Activated CD4-positive, CD25-positive, alpha-beta regulatory T cell treated with anti-CD3 and anti-CD28 coated beads, Interleukin-2, amount 50 U/mL, for 16 hours (primary cell): ENCODE measurements around the gene FOXE1.

Source experiments
- DNase-seq: peaks from one replicate; pipeline ENCODE4 v3.0.0-alpha.2; 2020; ENCODE audit warnings: low read depth, low spot score

Gene FOXE1

DNA sequence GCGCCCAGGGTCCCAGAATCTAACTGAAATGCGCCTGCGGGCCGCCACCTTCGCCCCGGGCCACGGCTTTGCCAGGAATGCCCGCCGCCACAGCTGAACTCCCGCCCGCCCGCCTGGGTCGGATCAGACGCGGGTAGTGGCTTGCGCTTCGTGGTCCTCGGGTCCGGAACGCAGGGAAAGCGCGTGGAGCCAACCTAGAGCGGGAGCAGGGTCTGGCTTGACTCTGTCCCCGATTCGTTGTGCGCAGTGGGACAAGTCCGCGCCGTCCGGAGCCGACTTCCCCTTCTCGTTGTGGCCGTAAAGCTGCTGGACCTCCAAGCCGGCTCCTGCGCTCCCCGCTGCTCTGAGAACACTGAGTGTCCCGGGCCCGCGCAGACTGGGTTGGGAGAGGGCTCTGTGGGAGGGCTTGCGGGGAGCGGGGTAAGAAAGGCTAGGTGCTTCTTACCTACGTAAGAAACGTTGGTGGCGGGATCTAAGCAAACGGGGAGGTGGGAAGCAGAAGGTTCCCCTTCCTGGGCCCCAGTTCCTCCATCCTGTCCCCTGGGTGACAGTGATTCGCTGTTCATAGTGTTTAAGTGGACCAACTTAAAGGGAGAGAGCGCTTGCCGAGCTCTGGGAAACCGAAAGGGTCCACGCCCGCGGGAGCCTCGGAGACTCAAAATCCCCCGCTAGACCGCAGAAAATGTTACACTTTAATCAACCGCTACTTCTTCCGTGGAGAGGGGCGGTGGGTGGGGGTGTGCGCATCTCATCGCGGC lies 4.4 kb upstream of the FOXE1 start:
- DNase-seq = no peak

DNA sequence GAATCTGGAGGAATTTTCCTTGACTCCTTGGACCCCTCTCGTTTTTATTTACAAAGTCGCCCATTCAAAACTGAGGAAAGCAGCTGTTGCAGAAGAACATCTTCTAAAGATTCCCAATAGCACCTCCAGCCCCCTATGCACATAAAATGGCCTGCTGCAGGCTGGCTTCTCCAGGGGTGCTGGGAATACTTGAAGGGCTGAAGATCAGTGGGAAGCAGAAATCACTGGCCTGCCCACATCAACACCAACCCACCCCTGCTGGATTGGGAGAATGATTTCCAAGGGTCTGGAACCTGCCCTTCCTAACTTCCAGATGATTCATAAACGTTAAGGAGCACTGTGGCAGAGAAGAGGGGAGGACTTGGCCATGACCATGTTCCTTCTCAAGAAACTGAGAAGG lies 3.0 kb upstream of the FOXE1 start:
- DNase-seq = no peak

DNA sequence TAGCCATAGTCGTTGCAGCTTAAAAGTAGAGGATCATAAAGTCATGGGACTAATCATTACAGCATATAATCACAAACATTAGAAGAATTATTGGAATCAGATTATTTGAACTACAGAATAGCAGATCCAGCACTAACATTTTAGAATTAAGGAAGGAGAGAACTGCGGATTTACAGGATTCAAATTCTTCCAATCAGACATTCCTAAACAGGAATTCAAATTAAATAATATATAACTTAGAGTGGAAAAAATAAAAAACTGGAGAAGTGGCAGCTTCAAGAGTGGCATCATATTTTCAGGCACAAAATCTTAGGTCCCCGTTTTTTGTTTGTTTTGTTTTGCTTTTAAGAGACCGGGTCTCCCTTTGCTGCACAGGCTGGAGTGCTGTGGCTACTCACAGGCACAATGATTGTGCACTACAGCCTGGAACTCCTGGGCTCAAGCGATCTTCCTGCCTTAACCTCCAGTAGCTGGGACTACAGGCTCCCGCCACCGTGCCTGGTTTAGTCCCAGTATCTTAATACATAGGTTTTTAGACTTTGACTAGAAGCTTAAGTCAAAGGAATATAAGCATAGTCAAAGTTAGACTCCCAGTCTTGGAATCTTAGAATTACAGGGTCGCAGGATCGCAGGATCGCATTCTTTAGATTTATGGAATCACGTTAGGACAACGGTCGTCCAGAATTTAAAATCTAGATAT lies 2.1 kb upstream of the FOXE1 start:
- DNase-seq = no peak

DNA sequence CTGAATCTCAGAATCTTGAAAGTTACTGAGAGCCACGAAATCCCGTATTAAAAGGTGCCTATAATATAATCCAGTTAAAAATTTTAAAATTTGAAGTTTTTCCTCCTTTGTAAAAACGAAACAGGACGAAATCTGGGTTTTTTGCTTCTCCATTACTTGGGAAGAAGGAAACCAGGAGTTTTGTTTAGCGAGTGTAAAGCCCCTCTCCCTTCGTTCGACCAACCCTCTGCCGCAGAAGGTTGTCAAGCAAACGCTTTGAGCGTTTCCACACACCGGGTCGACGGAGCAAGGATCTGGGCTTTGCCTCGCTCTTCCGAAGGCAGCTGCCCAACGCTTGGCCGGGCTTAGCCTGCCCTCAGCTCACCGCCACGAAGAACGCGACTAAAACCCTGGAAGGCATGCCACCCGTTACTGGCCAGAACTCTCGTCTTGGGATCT lies 1.6 kb upstream of the FOXE1 start:
- no peak for DNase-seq

DNA sequence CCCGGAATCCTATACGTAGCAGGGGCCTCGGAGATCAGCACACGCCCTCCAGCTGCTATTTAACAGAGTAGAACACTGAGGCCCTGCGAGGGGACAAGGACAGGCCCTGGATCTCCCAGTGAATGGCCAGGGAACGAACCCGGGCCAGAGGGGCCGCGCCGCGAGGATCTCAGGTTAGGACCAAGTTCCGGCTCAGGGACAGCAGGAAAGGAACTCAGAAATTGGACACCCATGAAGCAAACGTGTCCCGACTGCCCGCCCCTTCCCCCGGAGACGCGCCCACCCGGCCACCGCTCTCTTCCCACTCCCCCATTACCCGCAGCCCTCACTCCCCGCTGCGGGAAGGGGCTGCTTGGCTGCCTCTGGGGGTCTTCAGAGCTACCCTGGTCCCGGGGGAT lies 1.0 kb upstream of the FOXE1 start:
- DNase-seq = no peak

DNA sequence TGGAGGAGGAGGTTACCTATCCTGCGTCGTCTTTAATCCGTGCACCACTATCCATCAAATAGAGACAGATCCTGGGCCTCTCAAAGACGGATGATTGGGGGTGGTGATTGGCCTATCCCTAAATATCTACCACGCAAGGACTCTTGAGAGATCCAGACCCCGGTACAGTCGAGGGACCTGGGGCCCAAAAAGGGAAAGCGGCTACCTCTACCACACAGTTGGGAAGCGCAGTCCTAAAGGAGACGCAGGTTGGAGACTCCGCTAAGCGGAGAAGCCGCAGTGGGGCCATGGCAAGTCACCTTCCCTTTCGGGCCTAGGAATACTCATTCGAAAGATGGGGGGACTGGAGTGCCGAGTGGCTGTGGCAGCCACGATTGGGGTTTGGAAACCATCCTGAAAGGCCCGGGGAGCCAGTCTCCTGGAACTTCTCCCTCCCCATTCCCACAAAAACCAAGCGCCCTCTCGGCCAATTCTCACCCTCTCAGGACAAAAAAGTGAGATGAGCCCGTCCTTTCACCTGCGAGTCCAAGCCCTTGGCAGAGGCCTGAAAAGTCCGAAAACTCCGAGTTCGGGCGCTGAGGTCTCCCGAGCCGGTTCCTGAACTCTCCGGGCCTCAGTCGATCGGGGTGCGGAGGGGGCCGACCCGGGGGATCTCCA lies 499 bp upstream of the FOXE1 start:
- DNase-seq = no peak

DNA sequence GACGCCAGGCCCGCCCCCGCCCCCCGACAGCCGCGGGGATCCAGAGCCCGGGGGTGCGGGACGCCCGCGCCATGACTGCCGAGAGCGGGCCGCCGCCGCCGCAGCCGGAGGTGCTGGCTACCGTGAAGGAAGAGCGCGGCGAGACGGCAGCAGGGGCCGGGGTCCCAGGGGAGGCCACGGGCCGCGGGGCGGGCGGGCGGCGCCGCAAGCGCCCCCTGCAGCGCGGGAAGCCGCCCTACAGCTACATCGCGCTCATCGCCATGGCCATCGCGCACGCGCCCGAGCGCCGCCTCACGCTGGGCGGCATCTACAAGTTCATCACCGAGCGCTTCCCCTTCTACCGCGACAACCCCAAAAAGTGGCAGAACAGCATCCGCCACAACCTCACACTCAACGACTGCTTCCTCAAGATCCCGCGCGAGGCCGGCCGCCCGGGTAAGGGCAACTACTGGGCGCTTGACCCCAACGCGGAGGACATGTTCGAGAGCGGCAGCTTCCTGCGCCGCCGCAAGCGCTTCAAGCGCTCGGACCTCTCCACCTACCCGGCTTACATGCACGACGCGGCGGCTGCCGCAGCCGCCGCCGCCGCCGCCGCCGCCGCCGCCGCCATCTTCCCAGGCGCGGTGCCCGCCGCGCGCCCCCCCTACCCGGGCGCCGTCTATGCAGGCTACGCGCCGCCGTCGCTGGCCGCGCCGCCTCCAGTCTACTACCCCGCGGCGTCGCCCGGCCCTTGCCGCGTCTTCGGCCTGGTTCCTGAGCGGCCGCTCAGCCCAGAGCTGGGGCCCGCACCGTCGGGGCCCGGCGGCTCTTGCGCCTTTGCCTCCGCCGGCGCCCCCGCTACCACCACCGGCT lies 1.0 kb downstream of the FOXE1 start:
- no peak for DNase-seq

DNA sequence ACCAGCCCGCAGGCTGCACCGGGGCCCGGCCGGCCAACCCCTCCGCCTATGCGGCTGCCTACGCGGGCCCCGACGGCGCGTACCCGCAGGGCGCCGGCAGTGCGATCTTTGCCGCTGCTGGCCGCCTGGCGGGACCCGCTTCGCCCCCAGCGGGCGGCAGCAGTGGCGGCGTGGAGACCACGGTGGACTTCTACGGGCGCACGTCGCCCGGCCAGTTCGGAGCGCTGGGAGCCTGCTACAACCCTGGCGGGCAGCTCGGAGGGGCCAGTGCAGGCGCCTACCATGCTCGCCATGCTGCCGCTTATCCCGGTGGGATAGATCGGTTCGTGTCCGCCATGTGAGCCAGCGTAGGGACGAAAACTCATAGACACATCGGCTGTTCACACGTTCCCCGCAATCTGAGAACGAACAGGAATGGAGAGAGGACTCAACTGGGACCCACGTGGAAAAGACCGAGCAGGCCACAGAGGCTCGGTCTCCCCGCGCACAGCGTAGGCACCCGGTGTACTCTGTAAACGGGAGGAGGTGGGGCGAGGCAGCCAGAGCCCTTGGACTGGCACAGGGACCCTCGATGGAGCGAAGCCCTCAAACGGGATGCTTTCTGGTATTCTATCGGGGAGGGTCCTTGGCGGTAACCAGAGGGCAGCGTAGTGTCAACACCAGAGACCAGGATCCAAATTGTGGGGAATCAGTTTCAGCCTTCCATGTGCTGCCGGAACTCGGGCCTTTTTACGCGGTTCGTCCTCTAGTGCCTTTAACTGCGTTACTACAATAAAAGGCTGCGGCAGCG lies 1.9 kb downstream of the FOXE1 start:
- DNase-seq = no peak

DNA sequence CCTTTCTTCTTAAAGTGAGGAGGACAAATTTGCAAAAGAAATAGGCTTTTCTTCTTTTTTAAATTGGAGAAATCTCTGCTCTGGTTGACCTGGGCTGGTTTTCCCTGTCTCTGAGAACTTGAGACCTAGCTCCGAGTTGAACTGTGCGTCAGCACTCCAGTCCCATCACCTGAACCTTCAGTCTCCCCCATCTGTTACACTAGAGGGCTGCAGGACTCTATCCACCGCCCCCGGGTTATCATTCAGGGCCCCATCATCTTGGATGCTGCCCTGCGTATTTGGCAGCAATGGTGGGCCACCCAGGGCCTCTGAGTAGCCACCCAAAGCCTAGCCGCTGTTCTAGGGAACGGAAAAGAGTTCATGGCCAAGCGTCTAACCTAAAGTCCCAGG lies 2.5 kb downstream of the FOXE1 start:
- DNase-seq = no peak

DNA sequence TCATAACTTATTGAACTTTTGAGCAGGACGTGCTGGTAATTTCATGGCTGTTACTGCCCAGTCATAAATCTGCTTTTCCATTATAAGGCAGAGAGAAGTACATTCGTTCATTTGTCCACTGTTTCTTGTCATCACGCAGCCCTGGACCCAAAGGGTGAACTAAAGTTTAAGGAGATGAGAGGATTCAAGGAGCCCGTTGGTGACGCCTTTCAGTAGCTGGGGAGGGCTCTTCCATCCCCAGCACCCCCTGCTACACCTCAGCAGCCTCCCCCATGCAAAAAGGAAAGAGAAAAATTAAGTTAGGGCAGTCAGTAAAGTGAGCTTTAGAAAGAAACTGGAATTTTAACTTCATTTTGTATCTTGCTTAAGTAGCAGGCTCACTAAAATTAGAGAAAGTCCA lies 2.9 kb downstream of the FOXE1 start:
- DNase-seq = no peak

DNA sequence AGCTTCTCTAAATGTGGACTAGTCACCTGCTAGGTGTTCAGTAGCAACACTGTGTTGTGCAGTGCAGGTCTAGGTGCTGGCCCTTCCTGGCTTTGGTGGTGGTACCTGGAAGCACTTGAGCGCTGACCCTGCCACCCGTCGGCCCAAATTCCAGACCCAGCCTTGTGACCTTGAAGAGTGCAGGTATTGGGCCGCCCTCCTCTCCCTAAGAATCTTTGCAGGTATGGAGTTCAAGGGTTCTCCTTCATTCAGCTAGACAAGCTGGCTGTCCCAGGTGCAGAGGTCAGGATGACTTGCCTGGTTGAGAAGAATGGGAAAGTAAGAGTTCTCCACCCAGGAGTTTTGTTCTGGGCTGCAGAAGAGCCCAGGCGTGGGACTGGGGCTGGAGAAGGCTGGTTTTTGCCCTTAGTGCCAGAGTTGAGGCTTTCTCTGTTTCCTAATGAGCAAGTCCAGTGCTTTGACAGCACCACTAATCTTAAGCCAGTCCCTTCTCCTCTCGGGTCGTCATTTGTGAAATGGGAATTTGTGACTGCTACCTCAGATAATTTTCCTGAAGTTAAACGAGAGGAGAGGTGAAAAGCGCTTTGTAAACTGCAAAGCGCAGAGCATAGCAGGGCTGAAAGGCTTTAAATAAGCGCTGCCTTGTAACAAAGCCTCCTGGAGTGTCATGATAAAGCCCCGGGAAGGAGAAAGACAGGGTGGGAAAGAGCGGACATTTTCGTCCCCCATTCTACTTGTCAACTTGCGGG lies 4.0 kb downstream of the FOXE1 start:
- no peak for DNase-seq

DNA sequence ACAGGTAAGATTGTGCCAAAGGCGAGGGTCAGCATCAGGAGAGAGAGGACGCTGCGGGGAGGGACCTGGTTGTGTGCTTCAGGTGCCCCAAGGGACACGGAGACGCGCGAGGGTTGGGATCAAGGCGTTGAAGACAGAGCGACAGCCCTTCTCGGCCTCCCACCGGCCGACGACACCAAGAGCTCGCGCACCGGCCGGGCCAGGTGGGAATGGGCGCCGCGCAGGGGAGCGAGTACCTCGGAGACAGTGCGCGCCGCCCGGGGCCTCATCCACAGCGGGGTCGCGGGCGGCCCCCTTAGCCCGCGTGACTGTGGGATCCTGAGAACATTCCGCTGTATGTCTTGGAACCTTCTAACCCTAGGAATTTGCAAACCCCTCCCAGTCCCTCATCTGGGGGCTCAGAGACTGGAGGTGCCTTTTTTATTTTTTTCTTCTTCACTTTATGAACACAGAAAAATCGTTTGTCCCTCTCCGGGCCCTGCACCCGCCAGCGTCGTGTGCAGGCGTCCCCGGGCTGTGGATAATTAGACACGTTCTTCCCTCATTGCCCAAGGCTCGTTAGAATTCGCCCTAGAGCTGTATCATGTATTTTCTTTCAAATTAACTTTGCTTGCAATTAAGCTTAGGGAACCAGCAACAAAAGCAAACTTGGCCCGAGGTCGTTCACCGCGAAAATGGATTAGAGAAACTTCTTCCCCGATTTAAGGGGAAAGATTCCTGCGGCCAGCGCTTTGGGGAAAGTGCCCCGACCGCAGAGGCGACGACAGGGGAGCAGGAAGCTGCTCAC lies 4.8 kb downstream of the FOXE1 start:
- DNase-seq = no peak

DNA sequence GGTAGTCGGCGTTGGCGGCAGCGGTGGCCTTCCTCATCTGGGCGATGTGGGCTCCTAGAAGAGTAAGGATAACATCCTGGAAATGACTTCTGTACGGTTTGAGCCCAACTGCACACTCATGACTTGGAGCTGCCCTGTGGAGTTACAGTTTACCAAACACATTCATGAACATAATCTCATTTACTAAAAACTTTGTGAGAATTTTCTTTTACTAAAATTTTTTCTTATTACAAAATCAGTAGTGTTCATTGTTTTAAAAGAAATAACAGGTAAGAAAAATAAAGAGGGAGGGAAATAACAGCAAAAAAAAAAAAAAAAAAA lies 5.3 kb downstream of the FOXE1 start:
- DNase-seq = no peak

DNA sequence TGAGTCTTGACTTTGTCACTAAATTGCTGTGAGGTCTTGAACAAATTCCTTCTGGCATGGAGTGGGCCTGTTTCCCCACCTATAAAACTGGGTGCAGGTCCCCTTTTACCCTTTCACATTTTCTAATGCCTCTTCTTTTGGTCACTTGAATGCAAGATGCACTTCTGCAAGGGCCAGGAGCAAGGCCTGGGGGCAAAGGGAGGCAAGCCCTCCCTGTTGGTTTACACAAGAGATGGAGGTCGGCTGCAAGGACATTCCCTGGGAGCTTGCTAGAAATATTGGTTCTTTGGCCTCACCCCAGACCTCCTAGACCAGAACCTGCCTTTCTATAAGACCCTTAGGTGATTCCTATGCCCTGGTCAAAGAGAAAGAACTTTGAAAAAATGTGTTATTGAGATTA lies 5.8 kb downstream of the FOXE1 start:
- DNase-seq = no peak

DNA sequence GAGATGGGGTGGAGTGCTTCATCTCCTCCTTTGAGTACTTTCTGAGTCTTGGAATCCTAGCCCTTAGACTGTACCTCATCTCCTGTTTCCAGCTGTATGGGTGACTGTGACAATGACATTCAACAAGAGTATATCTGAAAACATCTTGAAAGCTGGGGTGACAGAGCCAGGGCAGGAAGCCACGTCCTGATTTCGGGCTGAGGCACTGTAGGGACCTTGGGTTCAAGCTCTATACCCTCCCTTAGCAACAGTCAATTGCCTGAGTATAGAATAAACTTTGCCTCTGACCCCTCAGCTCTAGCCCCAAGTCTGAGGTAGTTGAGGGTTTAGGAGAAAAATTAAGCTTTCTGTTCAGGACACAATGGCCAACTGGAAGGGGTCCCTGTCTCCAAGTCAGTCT lies 6.3 kb downstream of the FOXE1 start:
- no peak for DNase-seq

DNA sequence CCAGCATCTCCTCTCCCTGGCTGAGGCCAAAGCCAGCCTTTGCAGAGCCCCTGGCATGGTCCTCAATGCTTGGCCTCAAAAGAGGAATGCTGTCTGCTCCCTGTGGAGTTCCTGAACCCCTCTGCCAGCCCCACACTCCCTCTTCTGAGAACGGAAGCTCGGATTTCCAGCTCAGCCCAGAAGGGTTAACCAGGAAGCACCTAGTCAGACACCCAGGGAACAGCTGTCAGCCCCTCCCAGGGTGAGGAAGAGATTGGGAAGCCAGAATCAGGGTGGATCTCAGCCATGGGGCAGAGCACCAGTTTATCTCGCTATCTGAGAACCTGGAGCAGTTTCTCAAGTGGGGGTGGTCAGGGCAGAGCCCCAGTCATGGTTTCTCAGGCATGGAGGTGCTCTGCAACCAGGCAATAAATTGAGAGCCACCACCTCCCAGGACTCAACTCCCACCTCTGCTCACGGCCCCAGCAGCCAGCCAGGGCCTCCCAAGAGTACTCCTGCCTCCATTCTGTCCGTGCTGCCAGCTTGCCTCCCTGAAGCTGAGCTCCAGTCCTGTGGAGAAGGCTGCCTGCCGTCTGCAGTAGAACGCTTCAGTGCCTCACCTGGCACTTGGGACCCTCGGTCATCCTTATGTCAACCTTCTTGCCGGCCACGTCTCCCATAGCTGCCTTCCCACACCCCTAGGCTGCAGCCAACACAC lies 7.6 kb downstream of the FOXE1 start:
- no peak for DNase-seq

DNA sequence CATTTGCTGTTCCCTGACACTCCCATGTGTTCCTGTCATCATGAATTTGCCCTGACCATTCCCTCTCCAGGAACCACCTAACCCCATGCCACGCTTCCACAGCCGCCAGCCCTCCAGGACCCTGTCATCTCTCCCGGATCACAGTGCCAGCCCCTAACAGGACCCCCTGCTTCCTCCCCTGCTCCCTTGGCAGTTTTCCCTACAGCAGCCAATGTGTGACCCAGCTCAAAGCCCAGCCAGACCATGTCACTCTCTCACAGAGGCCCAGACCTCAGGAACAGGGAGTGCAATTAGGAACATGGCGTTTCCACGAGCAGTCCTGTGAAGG lies 8.1 kb downstream of the FOXE1 start:
- DNase-seq = no peak

DNA sequence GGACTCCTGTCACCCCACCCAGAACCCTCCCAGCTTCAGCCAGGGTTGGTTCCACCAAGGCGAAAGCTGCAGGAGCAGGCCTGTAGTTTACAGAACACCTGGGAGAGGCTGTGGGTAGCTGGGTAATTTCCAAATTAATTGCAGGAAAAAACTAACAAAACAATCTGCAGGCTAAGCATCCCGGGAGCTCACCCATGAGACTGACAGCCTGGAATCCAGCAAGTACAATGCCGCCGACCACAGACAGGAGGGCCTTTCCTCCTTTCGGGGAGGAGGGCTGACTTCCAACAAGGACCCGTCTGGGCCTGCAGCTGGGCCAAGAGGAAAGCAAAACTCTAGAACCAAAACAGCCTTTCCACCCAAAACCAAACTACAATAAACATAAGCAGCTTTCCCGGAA lies 10.3 kb downstream of the FOXE1 start:
- DNase-seq = no peak

DNA sequence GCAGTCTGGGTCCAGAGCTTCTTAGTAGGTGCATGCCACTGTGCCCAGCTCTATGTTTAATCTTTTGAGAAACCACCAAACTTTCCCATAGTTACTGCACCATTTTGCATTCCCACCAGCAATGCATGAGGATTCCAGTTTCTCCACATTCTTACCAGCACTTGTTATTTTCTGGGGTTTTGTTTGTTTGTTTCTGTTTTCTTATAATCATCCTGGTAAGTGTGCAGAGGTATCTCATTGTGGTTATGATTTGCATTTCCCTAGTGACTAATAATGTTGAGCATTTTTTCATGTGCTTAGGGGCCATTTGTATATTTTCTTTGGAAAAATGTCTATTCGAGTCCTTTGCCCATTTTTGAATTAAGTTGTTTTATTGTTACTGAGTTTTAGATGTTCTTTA lies 11.4 kb downstream of the FOXE1 start:
- DNase-seq = no peak
